Measurements from ENCODE around the gene WNT5A. TPM values are rescaled to one million over a fixed set of nuclear protein-coding genes. Genes with fewer than 3 reads are reported as not detected.

The WNT5A gene
- total and polyA plus RNA-seq, 9 of the 15 experiments (the other 6 are each of a cell fraction or from before 2014, with no cell fraction given): 0.11 TPM; not detected in 8

- H3K4me1 ChIP-seq (replicated peaks in 1 of 2; ENCODE audit: control insufficient read depth in 2 of 2, insufficient read depth in 2 of 2, low read length in 2 of 2): peaks cover 0 to 3% of the 10 kb centered on the region in 2 experiments; a peak in 1 of 5 replicates
- CTCF ChIA-PET (ENCODE audit: low intra/inter-chr PET ratio): no interaction called here
- peak; percentile 42 to 65 (median 65) for DNase-seq (ENCODE audit: extremely low read depth in 1 of 4, low spot score in 3 of 4)
- WGBS (ENCODE audit: insufficient coverage, low coverage, missing lambda C conversion rate): 3% methylated on average over 6 of the region's 57 CpGs
- in situ Hi-C loops (cut with MboI): no loop called here
- no TSS peak for BruUV-seq (replicated peaks)
- FAIRE-seq: no peak
- H4K20me1 ChIP-seq (replicated peaks; ENCODE audit: control insufficient read depth, insufficient read depth, low read length): no peaks in the 10 kb centered on the region
- ATAC-seq: peak; percentile 94
- no peaks in the 10 kb centered on the region for H3K36me3 ChIP-seq (ENCODE audit: control insufficient read depth, insufficient read depth, low read length)
- H3K27me3 ChIP-seq (ENCODE audit: control insufficient read depth in 2 of 2, insufficient read depth in 2 of 2, low read length in 2 of 2): peaks cover 0 to 47% of the 10 kb centered on the region in 2 experiments; a peak in 2 of 5 replicates
- no peak overlapping the region for H2AFZ ChIP-seq (ENCODE audit: low read depth, low read length)
- H3K4me2 ChIP-seq (ENCODE audit: insufficient read depth, low read length): no peak overlapping the region
- no peak overlapping the region for H3K27ac ChIP-seq (ENCODE audit: extremely low read depth, low read depth, low read length)
- no peak overlapping the region for H3K9ac ChIP-seq (ENCODE audit: insufficient read depth in 1 of 2, low read depth in 2 of 2, low read length in 2 of 2)
- no peaks in the 10 kb centered on the region for H3K9me1 ChIP-seq (ENCODE audit: control insufficient read depth, insufficient read depth, low read length)
- no peaks in the 10 kb centered on the region for H3K79me2 ChIP-seq (ENCODE audit: control insufficient read depth, insufficient read depth, low read length)
- no peak overlapping the region for H3K4me3 ChIP-seq
- no peaks in the 10 kb centered on the region for H3K9me3 ChIP-seq (replicated peaks; ENCODE audit: control insufficient read depth, insufficient read depth, low read depth, low read length)
- intact Hi-C loops (cut with micrococcal nuclease): loop anchor here (10.0 kb wide), 1 partner anchor 260 kb away; no protein-coding TSS in a partner anchor
- POLR2A ChIA-PET: no interaction called here
- TF ChIP-seq CTCF (IDR thresholded peaks at IDR 0.05 in 2 of 3, conservative IDR thresholded peaks at IDR 0.05 in 1 of 3; ENCODE audit: insufficient read depth in 2 of 3, low read depth in 1 of 3, low read length in 3 of 3): peak; percentile 25 to 60 (median 41); a peak in 4 of 6 replicates
- TF ChIP-seq RAD21 (CRISPR knock-in tag; conservative IDR thresholded peaks at IDR 0.05 in 1 of 2, IDR thresholded peaks at IDR 0.05 in 1 of 2): peak; percentile 21 to 24; a peak in 1 of 4 replicates
- no peak for TF ChIP-seq POU5F1 (IDR thresholded peaks at IDR 0.05; ENCODE audit: borderline replicate concordance, low read depth, low read length, partially characterized antibody)
Measured at GRCh38 chr3:55484801-55485791, 2.0 kb downstream of the WNT5A start.

Measured in K562 (cell line).